IgD-negative memory B cell (primary cell): ENCODE data around the gene NPTX1. TPM values are rescaled to one million over a fixed set of nuclear protein-coding genes. Genes with fewer than 3 reads are reported as not detected.
"Not testable (repeated sequence)": the region's sequence is repeated elsewhere in the genome, so short reads cannot be mapped to it uniquely, and the experiment has no call there.

Source experiments
- H3K27ac Mint-ChIP-seq, 3 donors: one replicate each; pipeline ENCODE4 v1.8.0; 2020 to 2022; ENCODE audit warnings: mild to moderate bottlenecking in 3 of 3, mixed read lengths in 3 of 3, moderate library complexity in 1 of 3
- H3K27me3 Mint-ChIP-seq: one replicate; pipeline ENCODE4 v1.8.0; 2021; ENCODE audit warnings: mixed read lengths
- H3K36me3 Mint-ChIP-seq: one replicate; pipeline ENCODE4 v1.8.0; 2020; ENCODE audit warnings: mild to moderate bottlenecking, mixed read lengths
- H3K4me1 Mint-ChIP-seq, 3 donors: one replicate each; pipeline ENCODE4 v1.8.0; 2020 to 2022; ENCODE audit warnings: mixed read lengths in 3 of 3, mild to moderate bottlenecking in 1 of 3
- H3K4me3 Mint-ChIP-seq, 4 donors: one replicate each; pipeline ENCODE4 v1.8.0; 2020 to 2022; ENCODE audit warnings: mild to moderate bottlenecking in 4 of 4, mixed read lengths in 4 of 4, moderate library complexity in 3 of 4
- H3K9me3 Mint-ChIP-seq, 3 donors: one replicate each; pipeline ENCODE4 v1.8.0; 2020 to 2021; ENCODE audit warnings: mixed read lengths in 3 of 3, mild to moderate bottlenecking in 1 of 3
- polyA plus RNA-seq: library from polyadenylated mRNA; unstranded; fragments of 300-500 nt; fragmentation: Illumina TruSeq; gene quantifications from one replicate; pipeline ENCODE4 v1.2.3, GENCODE V29; 2021

The NPTX1 gene
- polyA plus RNA-seq, 1 donor from 2014 or later = not detected

- H3K4me1 Mint-ChIP-seq = no peaks in the 10 kb centered on the region
- no peaks in the 10 kb centered on the region for H3K36me3 Mint-ChIP-seq
- H3K4me3 Mint-ChIP-seq = no peak overlapping the region
- no peak overlapping the region for H3K27ac Mint-ChIP-seq
- H3K9me3 Mint-ChIP-seq = no peaks in the 10 kb centered on the region
- H3K27me3 Mint-ChIP-seq = peaks cover 7% of the 10 kb centered on the region
Measured at GRCh38 chr17:80510132-80510531, 33.7 kb upstream of the NPTX1 start.

GRCh38 chr17:80509311-80509710 lies 32.9 kb upstream of the NPTX1 start:
- Mint-ChIP-seq H3K4me3 (no peak overlapping the region), H3K27ac (no peak overlapping the region), H3K9me3 (no peaks in the 10 kb centered on the region), H3K36me3 (no peaks in the 10 kb centered on the region), H3K4me1 (no peaks in the 10 kb centered on the region), H3K27me3 (peaks cover 9% of the 10 kb centered on the region)

GRCh38 chr17:80507965-80508364 lies 31.6 kb upstream of the NPTX1 start:
- no peaks in the 10 kb centered on the region for H3K36me3 Mint-ChIP-seq
- H3K27me3 Mint-ChIP-seq = peaks cover 9% of the 10 kb centered on the region
- H3K4me1 Mint-ChIP-seq = no peaks in the 10 kb centered on the region
- no peaks in the 10 kb centered on the region for H3K9me3 Mint-ChIP-seq
- H3K4me3 Mint-ChIP-seq = no peak overlapping the region
- no peak overlapping the region for H3K27ac Mint-ChIP-seq

DNA sequence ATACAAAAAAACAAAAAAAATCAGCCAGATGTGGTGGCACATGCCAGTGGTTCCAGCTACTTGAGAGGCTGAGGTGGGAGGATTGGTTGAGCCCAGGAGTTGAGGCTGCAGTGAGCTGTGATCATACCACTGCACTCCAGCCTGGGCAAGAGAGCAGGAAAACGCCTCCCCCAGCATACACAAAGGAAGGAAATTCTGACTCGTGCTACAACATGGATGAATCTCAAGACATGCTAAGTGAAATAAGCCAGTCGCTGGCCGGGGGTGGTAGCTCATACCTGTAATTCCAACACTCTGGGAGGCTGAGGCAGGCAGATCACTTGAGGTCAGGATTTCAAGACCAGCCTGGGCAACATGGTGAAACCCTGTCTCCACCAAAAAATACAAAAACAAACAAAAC lies 30.8 kb upstream of the NPTX1 start:
- not testable (repeated sequence) for H3K36me3 Mint-ChIP-seq, H3K4me3 Mint-ChIP-seq, H3K27ac Mint-ChIP-seq, H3K9me3 Mint-ChIP-seq, H3K4me1 Mint-ChIP-seq
- H3K27me3 Mint-ChIP-seq = peaks cover 11% of the 10 kb centered on the region

DNA sequence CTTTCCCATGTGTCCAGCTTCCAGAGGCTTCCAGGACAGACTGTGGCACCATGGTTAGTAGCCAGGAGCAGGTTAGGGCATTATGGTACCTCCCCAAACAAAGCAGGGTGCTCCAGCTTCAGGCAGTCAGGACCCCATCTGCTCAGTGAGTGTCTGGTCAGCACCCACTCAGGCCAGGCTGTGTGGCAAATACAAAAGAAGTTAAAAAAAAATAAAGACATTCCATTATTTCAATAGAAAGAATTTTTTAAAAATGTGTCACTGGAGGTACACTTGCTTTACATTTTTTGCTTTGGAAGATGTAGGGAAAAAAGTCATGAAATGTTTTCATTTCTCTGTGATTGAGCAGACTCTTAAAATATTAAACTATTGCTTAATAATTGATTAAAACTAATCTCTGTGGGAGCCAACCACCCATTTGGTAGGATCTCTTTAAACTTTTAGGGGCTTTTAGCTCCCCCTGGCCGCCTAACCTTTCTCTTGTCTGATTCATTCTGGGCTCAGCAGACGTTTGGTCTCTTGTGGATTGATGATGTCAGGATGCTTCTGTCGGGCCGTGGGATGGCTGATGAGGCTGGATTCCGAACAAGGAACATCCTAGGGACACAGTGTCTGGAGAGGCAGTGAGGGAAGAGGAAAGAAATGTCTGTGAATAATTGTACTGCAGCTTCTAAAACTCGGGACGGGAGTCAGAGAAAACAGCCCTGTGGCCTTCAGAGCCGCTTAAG lies 28.4 kb upstream of the NPTX1 start:
- no peaks in the 10 kb centered on the region for H3K9me3 Mint-ChIP-seq
- H3K4me3 Mint-ChIP-seq = no peak overlapping the region
- H3K27me3 Mint-ChIP-seq = peaks cover 13% of the 10 kb centered on the region
- no peaks in the 10 kb centered on the region for H3K36me3 Mint-ChIP-seq
- H3K4me1 Mint-ChIP-seq = peaks cover 0 to 2% (median 0%) of the 10 kb centered on the region in 3 donors
- no peak overlapping the region for H3K27ac Mint-ChIP-seq

DNA sequence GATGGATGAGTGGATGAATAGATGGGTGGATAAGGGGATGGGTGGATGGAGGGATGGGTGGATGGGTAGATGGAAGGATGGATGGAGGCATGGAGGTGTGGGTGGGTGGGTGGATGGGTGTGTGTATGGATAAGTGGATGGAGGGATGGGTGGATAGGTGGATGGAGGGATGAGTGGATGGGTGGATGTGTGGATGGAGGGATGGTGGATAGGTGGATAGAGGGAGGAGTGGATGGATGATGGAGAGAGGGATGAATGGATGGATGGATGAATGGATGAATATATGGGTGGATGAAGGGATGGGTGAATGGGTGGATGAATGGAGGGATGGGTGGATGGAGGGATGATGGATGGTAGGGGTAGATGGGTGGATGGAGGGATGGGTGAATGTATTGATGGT lies 27.5 kb upstream of the NPTX1 start:
- Mint-ChIP-seq H3K4me1 (peaks cover 0 to 2% (median 0%) of the 10 kb centered on the region in 3 donors), H3K9me3 (no peaks in the 10 kb centered on the region), H3K27ac (no peak overlapping the region), H3K27me3 (peaks cover 18% of the 10 kb centered on the region), H3K4me3 (no peak overlapping the region), H3K36me3 (no peaks in the 10 kb centered on the region)

DNA sequence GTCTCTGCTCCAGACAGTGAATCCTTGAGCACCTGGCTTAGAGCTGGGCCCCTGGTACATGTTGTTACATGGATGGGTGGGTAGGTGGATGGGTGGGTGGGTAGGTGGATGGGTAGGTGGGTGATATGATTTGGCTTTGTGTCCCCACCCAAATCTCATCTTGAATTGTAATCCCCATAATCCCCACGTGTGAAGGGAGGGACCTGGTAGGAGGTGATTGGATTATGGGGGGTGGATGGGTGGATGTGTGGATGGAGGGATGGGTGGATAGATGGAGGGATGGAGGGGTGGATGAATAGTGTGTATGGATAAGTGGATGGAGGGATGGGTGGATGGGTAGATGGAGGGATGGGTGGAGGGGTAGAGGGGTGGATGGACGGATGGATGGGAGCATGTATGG lies 26.6 kb upstream of the NPTX1 start:
- H3K9me3 Mint-ChIP-seq = no peaks in the 10 kb centered on the region
- no peak overlapping the region for H3K4me3 Mint-ChIP-seq
- peaks cover 20% of the 10 kb centered on the region for H3K27me3 Mint-ChIP-seq
- H3K4me1 Mint-ChIP-seq = peaks cover 0 to 2% (median under 1%) of the 10 kb centered on the region in 3 donors
- H3K36me3 Mint-ChIP-seq = no peaks in the 10 kb centered on the region
- no peak overlapping the region for H3K27ac Mint-ChIP-seq

DNA sequence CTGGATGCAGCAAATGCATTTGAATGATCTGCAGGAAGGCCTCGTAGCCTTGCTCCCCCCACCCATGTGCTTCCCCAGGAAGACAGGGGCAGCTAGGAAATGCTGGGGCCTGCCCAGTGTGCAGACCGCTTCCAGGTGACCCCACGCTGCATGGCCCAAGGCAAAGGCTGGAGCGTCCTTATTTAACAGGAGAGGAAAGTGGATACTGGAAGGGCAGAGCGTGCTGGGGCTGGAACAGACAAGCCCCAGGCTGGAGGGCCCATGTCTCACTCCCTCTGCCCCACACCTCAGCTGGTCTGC lies 26.1 kb upstream of the NPTX1 start:
- no peak overlapping the region for H3K27ac Mint-ChIP-seq
- peaks cover 18% of the 10 kb centered on the region for H3K27me3 Mint-ChIP-seq
- H3K4me3 Mint-ChIP-seq = no peak overlapping the region
- H3K9me3 Mint-ChIP-seq = no peaks in the 10 kb centered on the region
- H3K36me3 Mint-ChIP-seq = no peaks in the 10 kb centered on the region
- peaks cover 0 to 3% (median 2%) of the 10 kb centered on the region in 3 donors for H3K4me1 Mint-ChIP-seq

DNA sequence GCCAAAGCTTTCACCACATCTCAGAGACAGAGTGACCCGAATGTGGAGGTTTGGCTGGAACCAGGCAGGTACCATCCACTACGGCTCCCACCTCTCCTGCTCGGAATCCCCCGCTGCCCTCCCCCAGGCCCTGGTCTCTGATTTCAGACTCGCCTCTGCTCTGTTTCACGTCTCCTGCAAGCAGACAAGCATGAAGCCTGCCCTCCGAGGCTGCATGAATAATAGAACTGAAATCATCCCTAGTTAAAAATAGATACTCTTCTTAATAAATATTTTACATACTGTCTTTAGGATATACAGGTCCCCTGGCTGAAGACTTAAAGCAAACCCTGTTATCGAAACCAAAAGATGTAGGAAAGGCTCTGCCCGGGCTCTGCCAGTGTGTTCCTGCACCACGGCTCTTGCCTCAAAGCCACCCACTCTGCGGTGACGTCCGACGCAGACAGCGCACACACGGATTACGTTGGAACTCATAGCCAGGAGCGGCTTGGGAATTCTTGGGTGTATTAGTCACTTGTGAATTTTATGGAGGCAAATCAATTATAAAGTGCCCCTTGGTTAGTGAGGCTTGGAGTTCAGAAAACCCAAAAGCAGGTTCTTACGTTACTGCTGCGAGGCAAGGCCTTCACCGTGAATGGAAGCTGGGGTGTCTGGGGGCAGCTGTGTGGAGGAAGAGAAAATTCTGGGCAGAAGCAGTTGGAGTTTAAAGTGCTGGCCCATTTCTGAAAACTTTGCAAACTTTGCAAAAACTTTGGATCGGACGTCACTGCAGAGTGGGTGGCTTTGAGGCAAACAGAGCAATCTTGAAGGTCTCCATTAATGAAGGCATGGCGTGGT lies 25.6 kb upstream of the NPTX1 start:
- Mint-ChIP-seq H3K36me3 (no peaks in the 10 kb centered on the region), H3K27me3 (peaks cover 20% of the 10 kb centered on the region), H3K9me3 (no peaks in the 10 kb centered on the region), H3K27ac (peak overlapping the region in 1 of 3 donors; percentile 46), H3K4me1 (peaks cover 0 to 3% (median 2%) of the 10 kb centered on the region in 3 donors), H3K4me3 (no peak overlapping the region)

DNA sequence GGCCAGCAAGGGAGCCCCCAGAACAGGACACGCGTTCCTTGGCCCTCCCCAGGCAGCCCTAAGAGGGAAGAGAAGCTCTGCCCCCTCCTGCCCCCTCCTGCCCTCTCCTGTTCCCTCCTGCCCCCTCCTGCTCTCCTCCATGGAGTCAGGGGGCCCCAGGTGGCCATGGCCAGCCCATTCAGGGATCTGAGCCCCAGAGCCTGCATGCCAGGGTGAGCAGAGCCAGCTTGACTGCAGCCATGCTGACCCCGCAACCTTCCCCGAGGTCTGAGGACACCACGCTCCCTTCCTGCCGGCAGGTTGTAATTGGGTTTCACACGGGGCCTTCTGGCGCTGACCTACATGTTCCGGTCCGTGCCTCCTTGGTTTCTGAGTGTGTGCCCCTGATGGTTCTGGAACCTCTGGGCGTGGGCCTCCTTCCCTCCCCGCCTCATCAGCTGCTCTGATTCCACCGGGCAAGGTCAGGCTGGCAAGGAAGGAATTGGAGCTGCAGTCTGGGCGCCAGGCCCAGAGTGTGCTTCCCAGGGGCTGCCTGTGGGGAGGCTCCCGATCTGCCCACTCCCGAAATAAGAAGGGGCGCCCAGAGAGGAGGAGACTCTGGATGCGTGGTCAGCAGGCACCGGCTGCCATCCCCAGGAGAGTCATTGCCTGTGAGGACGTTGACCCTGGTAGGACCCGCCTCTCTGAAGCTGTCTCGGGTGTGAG lies 23.7 kb upstream of the NPTX1 start:
- peaks cover 0 to 3% (median 2%) of the 10 kb centered on the region in 3 donors for H3K4me1 Mint-ChIP-seq
- H3K4me3 Mint-ChIP-seq = no peak overlapping the region
- H3K36me3 Mint-ChIP-seq = no peaks in the 10 kb centered on the region
- no peaks in the 10 kb centered on the region for H3K9me3 Mint-ChIP-seq
- peaks cover 21% of the 10 kb centered on the region for H3K27me3 Mint-ChIP-seq
- H3K27ac Mint-ChIP-seq = no peak overlapping the region

DNA sequence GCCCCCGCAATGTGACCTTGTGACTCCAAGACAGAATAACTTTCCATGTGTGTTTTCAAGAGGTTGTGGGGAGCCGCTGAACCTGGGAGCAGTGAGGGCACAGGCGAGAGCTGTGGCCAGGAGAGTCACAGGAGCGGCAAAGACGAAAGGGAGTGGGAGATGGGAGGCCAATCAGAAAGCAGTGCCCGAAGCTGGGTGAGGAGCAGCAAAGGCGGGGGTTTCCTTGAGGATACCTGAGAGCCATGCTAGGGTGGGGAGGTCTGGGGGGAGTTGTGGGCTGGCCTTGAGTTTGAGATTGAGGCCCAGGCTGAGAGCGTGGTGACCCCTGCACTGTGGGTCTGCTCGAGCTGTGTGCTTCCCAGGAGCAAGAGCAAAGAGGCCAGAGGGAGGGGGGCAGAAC lies 23.2 kb upstream of the NPTX1 start:
- Mint-ChIP-seq H3K4me1 (peaks cover 0 to 3% (median 2%) of the 10 kb centered on the region in 3 donors), H3K9me3 (no peaks in the 10 kb centered on the region), H3K4me3 (no peak overlapping the region), H3K27me3 (peaks cover 23% of the 10 kb centered on the region), H3K36me3 (no peaks in the 10 kb centered on the region), H3K27ac (peak overlapping the region in 1 of 3 donors; percentile 31)

GRCh38 chr17:80498920-80499410 lies 22.6 kb upstream of the NPTX1 start:
- Mint-ChIP-seq H3K4me3 (no peak overlapping the region), H3K27me3 (peaks cover 24% of the 10 kb centered on the region), H3K27ac (peak overlapping the region in 2 of 3 donors; percentile 5 to 31), H3K4me1 (peaks cover 0 to 3% (median 2%) of the 10 kb centered on the region in 3 donors), H3K9me3 (no peaks in the 10 kb centered on the region), H3K36me3 (no peaks in the 10 kb centered on the region)

DNA sequence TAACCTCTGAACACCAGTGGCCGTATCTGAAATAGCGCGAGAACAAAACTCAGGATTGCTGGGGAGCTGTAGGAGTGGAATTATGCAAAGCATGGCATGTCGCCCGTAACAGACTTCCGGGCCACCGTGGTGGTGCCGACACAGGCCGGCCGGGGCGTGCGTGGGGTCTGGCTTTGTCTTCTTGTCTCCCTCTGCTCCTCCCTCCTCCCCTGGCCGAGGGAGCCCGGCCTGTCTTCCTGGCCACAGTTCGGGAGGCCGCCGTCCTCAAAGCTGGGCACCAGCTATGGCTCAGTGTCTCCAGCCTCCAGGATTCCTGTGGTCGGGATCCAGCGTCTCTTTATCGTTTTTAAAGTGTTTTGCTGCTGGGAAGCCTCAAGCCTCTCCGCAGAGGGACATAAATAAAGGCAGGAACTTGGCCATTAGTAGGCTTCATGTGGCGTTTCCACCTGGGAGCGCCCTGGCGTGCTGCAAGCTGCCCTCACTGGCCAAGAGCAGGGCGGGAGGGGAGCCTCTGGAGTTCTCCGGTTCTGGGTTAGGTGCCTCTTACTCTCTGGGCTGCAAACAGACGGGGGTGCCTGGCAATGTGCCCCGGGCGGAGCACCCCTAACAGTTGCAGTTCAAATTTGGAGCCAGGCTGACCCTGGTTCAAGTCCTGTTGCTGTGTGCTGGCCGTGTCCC lies 22.0 kb upstream of the NPTX1 start:
- peaks cover 0 to 3% (median 2%) of the 10 kb centered on the region in 3 donors for H3K4me1 Mint-ChIP-seq
- no peak overlapping the region for H3K4me3 Mint-ChIP-seq
- H3K27me3 Mint-ChIP-seq = peaks cover 24% of the 10 kb centered on the region
- H3K36me3 Mint-ChIP-seq = no peaks in the 10 kb centered on the region
- no peaks in the 10 kb centered on the region for H3K9me3 Mint-ChIP-seq
- H3K27ac Mint-ChIP-seq = no peak overlapping the region

DNA sequence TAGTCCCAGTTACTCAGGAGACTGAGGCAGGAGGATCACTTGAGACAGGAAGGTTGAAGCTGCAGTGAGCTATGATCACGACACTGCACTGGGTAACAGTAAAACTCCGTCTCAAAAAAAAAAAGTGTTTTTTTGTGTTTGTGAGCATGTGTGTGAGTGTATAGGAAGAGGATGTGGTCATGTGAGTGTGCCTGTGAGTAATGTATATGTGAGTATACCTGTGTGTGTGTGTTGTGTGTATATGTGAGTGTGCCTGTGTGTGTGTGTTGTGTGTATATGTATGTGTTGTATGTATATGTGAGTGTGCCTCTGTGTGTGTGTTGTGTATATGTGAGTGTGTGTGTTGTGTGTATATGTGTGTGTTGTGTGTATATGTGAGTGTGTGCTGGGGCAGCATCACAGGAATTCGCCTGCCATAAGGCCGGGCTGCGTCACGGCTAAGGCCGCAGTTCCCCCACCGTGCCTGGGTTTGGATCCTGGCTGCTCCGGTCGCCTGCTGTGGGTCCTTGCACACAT lies 21.4 kb upstream of the NPTX1 start:
- Mint-ChIP-seq H3K36me3 (no peaks in the 10 kb centered on the region), H3K9me3 (no peaks in the 10 kb centered on the region), H3K4me1 (peaks cover 0 to 3% (median 2%) of the 10 kb centered on the region in 3 donors), H3K27me3 (peaks cover 24% of the 10 kb centered on the region), H3K27ac (peak overlapping the region in 1 of 3 donors; percentile 0), H3K4me3 (no peak overlapping the region)
